GM19193 (cell line): ENCODE results near the gene PLAU.

Experiments
- POLR2A ChIP-seq: IDR thresholded peaks from 4 replicates; pipeline ENCODE4 v1.6.1; 2011; ENCODE audit not compliant: insufficient read depth, insufficient read length; ENCODE audit errors: extremely low read depth

The PLAU gene

GRCh38 chr10:73887294-73888039, 23.5 kb upstream of the PLAU start:
- TF ChIP-seq POLR2A, result no peak

DNA sequence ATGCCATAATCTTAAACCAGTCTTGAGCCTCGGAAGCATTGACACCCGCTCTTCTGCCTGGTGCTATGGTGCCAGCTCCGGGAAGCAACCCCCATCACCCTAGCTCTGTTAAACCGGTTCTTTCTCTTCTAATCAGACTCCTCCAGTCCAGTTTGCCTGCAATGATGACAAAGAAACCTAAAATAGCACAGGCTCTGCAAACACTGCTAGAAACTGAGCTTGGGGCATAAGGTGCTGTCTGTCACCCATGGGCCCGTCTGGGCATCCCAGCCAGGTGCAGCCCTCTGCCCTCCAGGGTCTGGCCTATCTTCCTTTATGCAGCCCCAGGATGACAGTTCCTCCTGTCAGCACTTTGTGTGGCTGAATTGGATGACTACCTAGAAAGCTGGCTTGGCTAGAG, 22.4 kb upstream of the PLAU start:
- no peak for TF ChIP-seq POLR2A

DNA sequence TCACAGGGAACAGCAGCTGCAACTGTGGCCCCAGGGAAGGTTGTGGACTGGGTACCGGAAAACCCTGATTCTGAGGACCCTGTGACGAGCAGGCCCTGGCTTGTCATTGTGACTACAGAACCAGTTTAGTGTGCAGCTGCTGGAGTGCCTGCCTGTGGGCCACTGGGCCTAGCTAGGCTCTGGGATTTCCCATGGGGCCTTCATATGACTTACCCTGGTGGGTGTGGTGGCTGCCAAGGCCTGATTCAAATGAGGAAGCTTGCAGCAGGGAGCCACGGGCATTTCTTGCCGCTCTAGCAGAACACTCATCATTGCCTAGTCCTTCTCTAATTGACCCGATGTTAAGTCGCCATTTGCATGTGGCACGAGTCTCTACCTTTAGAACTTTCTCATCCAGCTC, 21.9 kb upstream of the PLAU start:
- no peak for TF ChIP-seq POLR2A

DNA sequence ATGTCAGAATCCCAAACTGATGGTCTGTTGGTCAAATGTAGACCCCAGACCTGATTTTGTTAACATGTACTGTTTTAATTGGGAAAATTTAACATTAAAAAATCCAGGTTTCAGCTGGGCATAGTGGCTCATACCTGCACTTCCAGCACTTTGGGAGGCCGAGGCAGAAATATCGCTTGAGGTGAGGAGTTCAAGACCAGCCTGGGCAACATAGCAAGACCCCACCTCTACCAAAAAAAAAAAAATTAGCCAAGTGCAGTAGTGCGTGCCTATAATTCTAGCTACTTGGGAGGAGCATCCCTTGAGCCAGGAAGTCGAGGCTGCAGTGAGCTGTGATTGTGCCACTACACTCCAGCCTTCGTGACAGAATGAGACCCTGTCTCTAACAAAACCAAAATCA, 20.7 kb upstream of the PLAU start:
- TF ChIP-seq POLR2A, result no peak

DNA sequence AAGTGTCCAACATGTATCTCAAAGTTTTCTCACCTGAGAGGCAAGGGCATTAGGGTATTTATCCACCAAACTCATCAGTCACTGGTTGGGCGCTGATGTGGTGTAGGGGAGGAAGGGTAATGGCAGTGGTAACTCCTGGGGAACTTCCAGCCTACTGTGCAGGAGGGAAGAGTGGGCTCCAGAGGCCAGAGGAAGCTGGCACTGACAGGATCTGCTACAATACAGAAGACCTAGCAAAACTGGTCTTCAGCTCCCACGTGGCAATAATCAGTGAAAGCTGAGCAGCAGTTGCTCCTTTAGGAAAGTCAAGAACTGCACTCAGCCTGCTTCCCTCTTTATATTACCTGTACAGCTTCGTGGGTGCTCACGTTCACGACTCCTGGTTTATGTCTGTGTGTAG, 19.4 kb upstream of the PLAU start:
- no peak for TF ChIP-seq POLR2A

- no peak for TF ChIP-seq POLR2A
These were observed 18.5 kb upstream of the PLAU start for GRCh38 chr10:73892310-73893030.

DNA sequence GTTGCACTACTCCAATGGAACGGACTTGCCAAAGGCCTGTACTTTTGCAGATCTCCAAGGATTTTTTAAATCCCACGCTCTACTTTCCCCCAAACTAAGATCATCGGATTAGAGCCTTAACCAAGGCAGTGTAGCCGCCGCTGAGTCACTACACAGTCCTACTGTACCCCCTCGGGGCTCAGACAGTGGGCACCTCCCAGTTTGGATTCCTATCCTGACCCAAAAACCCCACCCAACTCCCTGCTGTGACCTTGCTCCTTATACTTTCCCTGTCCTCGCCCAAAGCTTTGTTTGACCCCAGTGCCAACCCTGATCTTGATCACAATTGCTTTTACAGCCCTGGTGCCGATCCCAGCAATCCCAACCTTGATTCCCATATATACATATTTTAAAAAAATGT, 17.5 kb upstream of the PLAU start:
- TF ChIP-seq POLR2A, result no peak

DNA sequence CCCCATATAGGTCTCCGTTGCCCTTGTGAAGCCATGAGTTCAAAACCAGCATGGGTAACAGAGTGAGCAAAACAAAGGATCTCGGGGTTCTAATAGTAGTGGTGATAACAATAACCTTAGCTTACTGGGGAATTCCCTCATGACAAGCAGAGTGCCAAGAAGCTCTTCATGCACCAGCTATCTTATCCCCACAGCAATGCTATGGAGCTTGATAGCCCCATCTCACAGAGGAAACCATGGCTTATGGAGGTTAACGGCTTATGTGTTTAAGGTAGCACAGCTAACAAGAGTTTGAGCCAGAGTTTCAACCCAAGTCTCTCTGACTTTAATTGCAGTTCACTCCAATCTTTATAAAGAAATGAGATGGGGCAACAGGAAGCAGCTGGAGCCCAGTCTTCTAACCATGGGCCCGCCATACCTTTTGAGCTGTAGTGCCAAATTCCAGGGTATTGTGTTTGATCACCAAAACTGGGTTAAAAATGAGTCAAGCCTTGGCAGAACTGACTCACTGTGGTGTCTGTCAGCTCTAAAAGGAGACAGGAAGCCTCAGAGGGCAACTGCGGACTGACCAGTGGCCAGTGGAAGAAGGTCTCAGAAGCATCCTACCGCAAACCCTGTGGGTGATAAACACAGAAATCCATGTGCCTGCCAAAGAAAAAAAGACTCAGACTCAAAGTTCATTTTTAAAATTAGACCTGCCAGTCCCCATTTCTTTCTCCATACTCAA, 16.5 kb upstream of the PLAU start:
- no peak for TF ChIP-seq POLR2A

DNA sequence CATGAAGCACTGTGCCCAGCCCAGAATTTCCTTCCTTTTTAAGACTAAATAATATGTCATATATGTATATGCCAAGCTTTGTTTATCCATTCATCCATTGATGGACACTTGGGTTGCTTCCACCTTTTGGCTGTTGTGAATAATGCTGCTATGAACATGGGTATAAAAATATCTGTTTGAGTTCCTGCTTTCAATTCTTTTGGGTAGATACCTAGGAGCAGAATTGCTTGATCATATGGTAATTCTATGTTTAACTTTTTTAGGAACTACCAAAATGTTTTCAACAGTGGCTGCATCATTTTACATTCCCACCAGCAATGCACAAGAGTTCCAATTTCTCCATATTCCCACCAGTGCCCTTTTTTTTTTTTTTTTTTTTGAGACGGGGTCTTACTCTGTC, 13.2 kb upstream of the PLAU start:
- no peak for TF ChIP-seq POLR2A

GRCh38 chr10:73898730-73899410, 12.1 kb upstream of the PLAU start:
- TF ChIP-seq POLR2A, result no peak

DNA sequence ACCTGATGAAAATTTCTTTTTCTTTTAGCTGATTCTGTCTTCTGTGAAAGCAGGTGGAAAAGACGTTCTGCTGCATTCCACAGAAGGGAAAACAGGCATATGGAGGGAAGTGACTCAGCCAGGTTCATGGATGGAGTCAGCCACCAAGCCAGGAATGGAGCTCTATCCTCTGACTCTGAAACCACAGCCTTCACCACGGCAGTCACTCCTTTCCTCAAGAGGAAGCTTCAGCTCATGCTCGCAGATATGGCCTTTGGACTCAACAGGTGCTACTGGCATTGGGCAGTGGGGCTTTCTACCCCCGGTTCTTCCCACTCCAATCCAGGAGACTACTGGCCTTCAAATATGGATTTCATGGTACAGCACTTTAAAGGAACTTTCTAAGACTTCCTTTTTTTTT, 11.5 kb upstream of the PLAU start:
- no peak for TF ChIP-seq POLR2A

DNA sequence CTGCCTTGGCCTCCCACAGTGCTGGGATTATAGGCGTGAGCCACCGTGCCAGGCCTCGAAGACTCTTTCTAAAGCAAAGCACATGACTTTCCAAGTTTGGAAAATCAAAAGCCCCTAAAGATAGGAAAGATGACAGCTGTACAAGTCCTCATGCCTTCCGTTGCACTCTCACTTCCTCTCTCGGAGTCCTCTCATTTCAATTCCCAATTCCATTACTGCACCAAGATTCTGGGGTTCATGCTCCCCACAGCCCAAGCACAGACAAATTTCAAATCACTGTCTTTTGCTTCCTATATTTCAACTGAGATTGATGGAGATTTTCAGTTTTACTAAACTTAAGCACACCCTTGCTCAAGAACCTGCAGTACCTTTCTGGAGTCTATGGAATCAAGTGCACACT, 10.9 kb upstream of the PLAU start:
- no peak for TF ChIP-seq POLR2A

- no peak for TF ChIP-seq POLR2A
These were observed 9.7 kb upstream of the PLAU start for GRCh38 chr10:73901261-73901660.

DNA sequence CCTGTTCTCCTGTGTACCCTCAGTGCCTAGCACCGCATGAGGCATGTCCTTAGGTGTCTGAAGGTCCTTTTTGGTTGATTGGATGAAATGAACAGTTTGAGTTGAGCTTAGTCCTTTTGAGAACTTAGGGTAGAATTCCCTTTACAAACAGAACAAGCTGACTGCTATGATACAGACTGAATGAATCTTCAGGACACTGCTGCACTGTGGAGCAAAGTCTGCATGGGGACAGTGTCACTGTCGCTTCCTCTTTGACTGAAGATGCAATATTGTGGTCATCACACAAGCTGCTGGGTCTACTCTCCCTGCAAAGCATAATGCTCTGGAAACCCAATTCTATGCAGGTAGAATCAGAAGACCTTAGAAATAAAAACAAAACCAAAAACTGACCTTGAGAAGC, 8.6 kb upstream of the PLAU start:
- no peak for TF ChIP-seq POLR2A
